Endothelial cell of umbilical vein (primary cell): Measurements from ENCODE around the gene PHACTR2. TPM values are rescaled to one million over a fixed set of nuclear protein-coding genes. Genes with fewer than 3 reads are reported as not detected.

ENCODE experiments used
- BruUV-seq: library from RNA; stranded (reverse); fragments of 400-500 nt; replicated peaks from 2 replicates; lab custom pipeline; 2021; lab: Mats Ljungman, UMichigan
- CTCF ChIA-PET: fragments of 300-600, 350-600 bp; sonication (Branson Sonifier 250); formaldehyde crosslinking; loops from one replicate; lab custom pipeline; 2021; ENCODE audit warnings: antibody characterized with exemption, inconsistent platforms; lab: Charles Lee
- POLR2A ChIA-PET: fragments of 300-600, 350-600 bp; sonication (Branson Sonifier 250); formaldehyde crosslinking; loops from one replicate; lab custom pipeline; 2021; ENCODE audit warnings: antibody characterized with exemption, inconsistent platforms; lab: Charles Lee
- DNase-seq: peaks from one replicate; pipeline ENCODE4 v3.0.0-alpha.2; 2011; ENCODE audit warnings: low read depth, low spot score
- FAIRE-seq: peaks from 2 replicates; lab custom pipeline; 2011; peaks lifted over from hg19 to GRCh38; lab: Jason Lieb, UNC
- H2AFZ ChIP-seq: 2 replicates; pipeline ENCODE4 v1.6.0; 2012; ENCODE audit warnings: low read depth, low read length, control low read depth, inconsistent platforms
- H3K27ac ChIP-seq: 2 replicates; pipeline ENCODE4 v1.5.1; 2011; ENCODE audit warnings: low read depth, mild to moderate bottlenecking, control low read depth, low read length, moderate library complexity; ENCODE audit not compliant: insufficient read depth
- H3K27me3 ChIP-seq, 2 experiments: 2 replicates each; pipeline versions ENCODE4 v1.6.0 to v1.6.1; 2011; ENCODE audit warnings: low read length in 2 of 2, mixed read lengths in 1 of 2; ENCODE audit not compliant: control insufficient read depth in 2 of 2, insufficient read depth in 2 of 2
- H3K36me3 ChIP-seq, 2 experiments: 2 replicates in 1 of 2; 3 replicates in 1 of 2; pipeline ENCODE4 v1.5.1; 2011; ENCODE audit warnings: low read length in 2 of 2, mild to moderate bottlenecking in 1 of 2, moderate library complexity in 1 of 2; ENCODE audit not compliant: control insufficient read depth in 2 of 2, insufficient read depth in 2 of 2; ENCODE audit errors: extremely low read depth in 1 of 2
- H3K4me1 ChIP-seq: 3 replicates; pipeline ENCODE4 v1.5.1; 2011; ENCODE audit warnings: mild to moderate bottlenecking, low read length; ENCODE audit not compliant: control insufficient read depth, insufficient read depth; ENCODE audit errors: extremely low read depth
- H3K4me2 ChIP-seq: 2 replicates; pipeline ENCODE4 v1.6.1; 2011; ENCODE audit warnings: low read length, control low read depth, mixed read lengths; ENCODE audit not compliant: insufficient read depth
- H3K4me3 ChIP-seq, 3 experiments: fragments of 200-600 bp in 1 of 3; sonication (generic), shearing (Covaris generic) in 1 of 3; replicated peaks in 1 of 3; 2 replicates each; pipeline ENCODE4 v1.5.1; 2011 to 2016; ENCODE audit warnings: control low read depth in 3 of 3, low read length in 3 of 3, mild to moderate bottlenecking in 2 of 3, inconsistent platforms in 1 of 3, low read depth in 1 of 3, moderate library complexity in 1 of 3; ENCODE audit not compliant: insufficient read depth in 1 of 3
- H3K79me2 ChIP-seq: 2 replicates; pipeline ENCODE4 v1.6.0; 2012; ENCODE audit warnings: low read length, inconsistent platforms; ENCODE audit not compliant: control insufficient read depth, insufficient read depth
- H3K9ac ChIP-seq: replicated peaks from 2 replicates; pipeline ENCODE3; 2011; ENCODE audit warnings: low read length, control low read depth; ENCODE audit not compliant: insufficient read depth; ENCODE audit errors: extremely low read depth
- H3K9me1 ChIP-seq: replicated peaks from 3 replicates; pipeline ENCODE4 v1.6.0; 2011; ENCODE audit warnings: mild to moderate bottlenecking, low read length; ENCODE audit not compliant: control insufficient read depth, insufficient read depth; ENCODE audit errors: extremely low read depth
- H3K9me3 ChIP-seq: replicated peaks from 2 replicates; pipeline ENCODE4 v1.5.1; 2012; ENCODE audit warnings: low read length, inconsistent platforms; ENCODE audit not compliant: control insufficient read depth, insufficient read depth
- H4K20me1 ChIP-seq: replicated peaks from 2 replicates; pipeline ENCODE3; 2011; ENCODE audit warnings: mild to moderate bottlenecking, low read length; ENCODE audit not compliant: control insufficient read depth, insufficient read depth; ENCODE audit errors: extremely low read depth
- CTCF ChIP-seq, 2 donors: IDR thresholded peaks; 1 replicate in 1 of 2; 2 replicates in 1 of 2; pipeline ENCODE4 v1.5.1; 2011; ENCODE audit warnings: low read length in 2 of 2, mild to moderate bottlenecking in 2 of 2, moderate library complexity in 2 of 2, control low read depth in 1 of 2, inconsistent platforms in 1 of 2, low read depth in 1 of 2; ENCODE audit not compliant: insufficient read depth in 1 of 2; ENCODE audit errors: extremely low read depth in 1 of 2
- EZH2 ChIP-seq: IDR thresholded peaks from 2 replicates; pipeline ENCODE4 v1.6.1; 2012; ENCODE audit warnings: borderline replicate concordance, low read depth, mild to moderate bottlenecking, moderate library complexity, low read length, inconsistent platforms; ENCODE audit not compliant: severe bottlenecking
- FOS ChIP-seq: IDR thresholded peaks from 2 replicates; pipeline ENCODE4 v1.6.1; 2011; ENCODE audit warnings: mild to moderate bottlenecking, low read length, moderate library complexity, borderline replicate concordance; ENCODE audit not compliant: insufficient read depth
- GATA2 ChIP-seq: IDR thresholded peaks from 2 replicates; pipeline ENCODE4 v1.7.0; 2011; ENCODE audit warnings: low read depth, mild to moderate bottlenecking, moderate library complexity, mixed read lengths, low read length; ENCODE audit not compliant: insufficient read length, insufficient read depth
- JUN ChIP-seq: IDR thresholded peaks from 2 replicates; pipeline ENCODE4 v1.6.1; 2011; ENCODE audit warnings: borderline replicate concordance, low read depth; ENCODE audit not compliant: insufficient read length, insufficient read depth
- MAX ChIP-seq: IDR thresholded peaks from 2 replicates; pipeline ENCODE4 v1.6.1; 2011; ENCODE audit not compliant: insufficient read depth, insufficient read length
- MYC ChIP-seq: IDR thresholded peaks from one replicate; pipeline ENCODE4 v1.6.1; 2011; ENCODE audit warnings: mild to moderate bottlenecking, low read depth, low read length
- POLR2A ChIP-seq: IDR thresholded peaks from 2 replicates; pipeline ENCODE4 v1.6.1; 2012; ENCODE audit warnings: low read depth, mild to moderate bottlenecking, control low read depth, low read length
- POLR2AphosphoS5 ChIP-seq: IDR thresholded peaks from 2 replicates; pipeline ENCODE4 v1.6.1; 2012; ENCODE audit warnings: low read depth, mild to moderate bottlenecking, control low read depth, low read length, moderate library complexity; ENCODE audit not compliant: insufficient read depth
- dilution Hi-C: fragments of 300-500 bp; cut with MboI; formaldehyde crosslinking; loops from one replicate; pipeline ENCODE4 v1.15.0; 2019; ENCODE audit warnings: low sequenced_read_pairs; ENCODE audit not compliant: extremely low pct_ligation_motif_present
- intact Hi-C: fragments of 100-400 bp; cut with micrococcal nuclease; formaldehyde crosslinking; loops from one replicate; pipeline ENCODE4 v1.10.0; 2022
- polyA plus RNA-seq, 4 experiments: library from polyadenylated mRNA; depleted of rRNA in 3 of 4; stranded (reverse) in 3 of 4; unstranded in 1 of 4; fragments of >200 nt; gene quantifications; 2 replicates each; pipeline versions ENCODE4 v1.2.1 to v1.2.3, GENCODE V29; 2011 to 2012; ENCODE audit warnings: missing spikeins in 1 of 4
- total RNA-seq: library from RNA; stranded (reverse); gene quantifications from 2 replicates; pipeline ENCODE4 v1.2.3, GENCODE V29; 2021

The PHACTR2 gene
- total and polyA plus RNA-seq, 2 donors (not counting 3 experiments of a cell fraction or from before 2014, with no cell fraction given), result 16.3 to 178 TPM

- no peak for TF ChIP-seq POLR2A
- TF ChIP-seq MYC, result no peak
- TF ChIP-seq MAX, result no peak
- no peak for TF ChIP-seq POLR2AphosphoS5
- BruUV-seq, result no TSS peak
- no peaks in the 10 kb centered on the region for H4K20me1 ChIP-seq
Observed at GRCh38 chr6:143803769-143804568, 126.2 kb downstream of the PHACTR2 start.

GRCh38 chr6:143804835-143805239, 127.1 kb downstream of the PHACTR2 start:
- POLR2A ChIA-PET, result no interaction called here
- Histone ChIP-seq H3K4me3 (no peak overlapping the region), H3K9me3 (no peaks in the 10 kb centered on the region), H3K4me2 (peak overlapping the region; percentile 48), H4K20me1 (no peaks in the 10 kb centered on the region), H3K9me1 (no peaks in the 10 kb centered on the region), H3K9ac (no peak overlapping the region), H3K27me3 (no peaks in the 10 kb centered on the region), H3K4me1 (peaks cover 45% of the 10 kb centered on the region), H3K79me2 (no peaks in the 10 kb centered on the region), H3K36me3 (no peaks in the 10 kb centered on the region), H2AFZ (no peak overlapping the region), H3K27ac (peak overlapping the region; percentile 59)
- BruUV-seq, result no TSS peak
- TF ChIP-seq FOS (peak; percentile 55), EZH2 (no peak), CTCF (IDR thresholded peaks at IDR 0.05; ENCODE audit: extremely low read depth in 1 of 2, insufficient read depth in 1 of 2, low read depth in 1 of 2, low read length in 2 of 2) (no peak), GATA2 (peak; percentile 90), POLR2AphosphoS5 (peak; percentile 63), POLR2A (peak; percentile 56), MAX (no peak), JUN (peak; percentile 68), MYC (no peak)
- dilution Hi-C loops (no loop called here), intact Hi-C loops (loop anchor here (1.0 kb wide), 1 partner anchor 17 kb away; no protein-coding TSS in a partner anchor)
- peak; percentile 75 for FAIRE-seq
- peak; percentile 85 for DNase-seq
- CTCF ChIA-PET, result no interaction called here

More at GRCh38 chr6:143803769-143804568, 126.2 kb downstream of the PHACTR2 start:
- DNase-seq (peak; percentile 24), FAIRE-seq (no peak)
- Histone ChIP-seq H3K4me3 (no peak overlapping the region), H3K27me3 (no peaks in the 10 kb centered on the region), H3K9me3 (no peaks in the 10 kb centered on the region), H3K4me1 (peaks cover 45% of the 10 kb centered on the region), H3K27ac (peak overlapping the region; percentile 59), H3K9me1 (no peaks in the 10 kb centered on the region), H3K9ac (no peak overlapping the region), H3K4me2 (peak overlapping the region; percentile 48), H3K36me3 (no peaks in the 10 kb centered on the region), H3K79me2 (no peaks in the 10 kb centered on the region), H2AFZ (no peak overlapping the region)
- dilution Hi-C loops (no loop called here), intact Hi-C loops (no loop called here)
- POLR2A ChIA-PET, result no interaction called here
- CTCF ChIA-PET, result interaction anchor here (2.0 kb wide), 1 partner anchor 9 kb away, joined by 6 read pairs; no protein-coding TSS in a partner anchor
